IMR-90 (cell line): Measurements from ENCODE around the gene IL2RA. TPM values are rescaled to one million over a fixed set of nuclear protein-coding genes. Genes with fewer than 3 reads are reported as not detected.

Experiments
- ATAC-seq: fragments of 200-7000 bp; cut with Tn5 transposase; 2 replicates; pipeline ENCODE4 v1.9.1; 2020; ENCODE audit warnings: low read depth, mild to moderate bottlenecking, moderate library complexity
- Bru-seq: library from RNA; stranded (reverse); fragments of 400-500 nt; gene quantifications from one replicate; lab custom pipeline; 2021; lab: Mats Ljungman, UMichigan
- BruChase-seq, 2 experiments: library from RNA; stranded (reverse); fragments of 400-500 nt; gene quantifications; one replicate each; lab custom pipeline; 2021; lab: Mats Ljungman, UMichigan
- BruUV-seq: library from RNA; stranded (reverse); fragments of 400-500 nt; replicated peaks from 2 replicates; lab custom pipeline; 2021; lab: Mats Ljungman, UMichigan
- CTCF ChIA-PET: fragments of 300-600 bp; formaldehyde crosslinking; extraction: SDS; loops from one replicate; lab custom pipeline; 2021; ENCODE audit warnings: antibody characterized with exemption; lab: Yijun Ruan, JAX
- POLR2A ChIA-PET: fragments of 300-600 bp; sonication (Branson Sonifier 250); formaldehyde crosslinking; loops from one replicate; lab custom pipeline; 2022; ENCODE audit warnings: antibody characterized with exemption; ENCODE audit not compliant: unreplicated experiment; lab: Charles Lee
- DNase-seq: peaks from one replicate; pipeline ENCODE4 v3.0.0; 2013
- H2AFZ ChIP-seq: replicated peaks from 2 replicates; pipeline ENCODE3; 2013; ENCODE audit warnings: low read length, mild to moderate bottlenecking; ENCODE audit not compliant: poor library complexity
- H2AK5ac ChIP-seq: 2 replicates; pipeline ENCODE4 v1.6.1; 2013; ENCODE audit warnings: low read depth, low read length, inconsistent platforms
- H2AK9ac ChIP-seq: replicated peaks from 2 replicates; pipeline ENCODE3; 2013; ENCODE audit warnings: mild to moderate bottlenecking, low read depth, low read length, moderate library complexity; ENCODE audit not compliant: poor library complexity
- H2BK120ac ChIP-seq: 2 replicates; pipeline ENCODE4 v1.6.1; 2013; ENCODE audit warnings: low read depth, low read length, inconsistent platforms
- H2BK15ac ChIP-seq: 3 replicates; pipeline ENCODE4 v1.6.1; 2013; ENCODE audit warnings: low read depth, low read length, inconsistent platforms
- H2BK20ac ChIP-seq: 2 replicates; pipeline ENCODE4 v1.6.1; 2013; ENCODE audit warnings: low read depth, mild to moderate bottlenecking, inconsistent platforms, low read length, moderate library complexity
- H2BK5ac ChIP-seq: 2 replicates; pipeline ENCODE4 v1.6.1; 2013; ENCODE audit warnings: mild to moderate bottlenecking, low read depth, low read length, inconsistent platforms; ENCODE audit not compliant: poor library complexity, severe bottlenecking
- H3K14ac ChIP-seq: replicated peaks from 2 replicates; pipeline ENCODE4 v1.6.1; 2013; ENCODE audit warnings: low read depth, low read length, inconsistent platforms
- H3K18ac ChIP-seq: 2 replicates; pipeline ENCODE4 v1.6.1; 2013; ENCODE audit warnings: low read depth, low read length, control low read depth
- H3K23ac ChIP-seq: 2 replicates; pipeline ENCODE4 v1.6.1; 2013; ENCODE audit warnings: low read depth, low read length, inconsistent platforms
- H3K27ac ChIP-seq: 2 replicates; pipeline ENCODE4 v1.5.1; 2013; ENCODE audit warnings: mild to moderate bottlenecking, control low read depth, low read length; ENCODE audit not compliant: insufficient read depth
- H3K27me3 ChIP-seq: 2 replicates; pipeline ENCODE4 v1.6.1; 2013; ENCODE audit warnings: low read length; ENCODE audit not compliant: control insufficient read depth, insufficient read depth
- H3K36me3 ChIP-seq: 2 replicates; pipeline ENCODE4 v1.6.1; 2013; ENCODE audit warnings: low read length, mixed read lengths; ENCODE audit not compliant: control insufficient read depth, insufficient read depth
- H3K4ac ChIP-seq: 2 replicates; pipeline ENCODE4 v1.6.1; 2013; ENCODE audit warnings: low read depth, low read length, inconsistent platforms
- H3K4me1 ChIP-seq: 2 replicates; pipeline ENCODE4 v1.6.1; 2013; ENCODE audit warnings: low read length, mixed read lengths; ENCODE audit not compliant: control insufficient read depth, insufficient read depth
- H3K4me2 ChIP-seq: 2 replicates; pipeline ENCODE4 v1.6.1; 2013; ENCODE audit warnings: low read depth, mild to moderate bottlenecking, control low read depth, low read length, moderate library complexity
- H3K4me3 ChIP-seq: 2 replicates; pipeline ENCODE4 v1.5.1; 2013; ENCODE audit warnings: low read depth, mild to moderate bottlenecking, control low read depth, low read length, moderate library complexity; ENCODE audit not compliant: insufficient read depth
- H3K56ac ChIP-seq: 2 replicates; pipeline ENCODE4 v1.6.1; 2013; ENCODE audit warnings: low read length, inconsistent platforms; ENCODE audit not compliant: insufficient read depth; ENCODE audit errors: extremely low read depth
- H3K79me1 ChIP-seq, 2 experiments: 2 replicates each; pipeline ENCODE4 v1.6.1; 2013; ENCODE audit warnings: low read length in 2 of 2, inconsistent platforms in 1 of 2, low read depth in 1 of 2
- H3K9ac ChIP-seq: 2 replicates; pipeline ENCODE4 v1.6.1; 2013; ENCODE audit warnings: low read depth, low read length, control low read depth
- H3K9me1 ChIP-seq: 2 replicates; pipeline ENCODE4 v1.6.1; 2013; ENCODE audit warnings: low read length, inconsistent platforms; ENCODE audit not compliant: insufficient read depth
- H3K9me3 ChIP-seq: 2 replicates; pipeline ENCODE4 v1.6.1; 2013; ENCODE audit warnings: low read length; ENCODE audit not compliant: control insufficient read depth, insufficient read depth
- H4K20me1 ChIP-seq: 2 replicates; pipeline ENCODE4 v1.6.1; 2013; ENCODE audit warnings: low read length, inconsistent platforms; ENCODE audit not compliant: insufficient read depth
- H4K5ac ChIP-seq: 2 replicates; pipeline ENCODE4 v1.6.1; 2013; ENCODE audit warnings: mild to moderate bottlenecking, low read depth, low read length, control low read depth
- H4K8ac ChIP-seq, 2 experiments: 2 replicates each; pipeline ENCODE4 v1.6.1; 2013; ENCODE audit warnings: low read depth in 2 of 2, low read length in 2 of 2, control low read depth in 1 of 2, inconsistent platforms in 1 of 2
- H4K91ac ChIP-seq: 2 replicates; pipeline ENCODE4 v1.6.1; 2013; ENCODE audit warnings: low read depth, low read length, inconsistent platforms; ENCODE audit not compliant: insufficient read depth
- BHLHE40 ChIP-seq: fragments of 150-350 bp; IDR thresholded peaks from 2 replicates; pipeline ENCODE4 v1.6.1; 2016; ENCODE audit warnings: mild to moderate bottlenecking, low read depth, low read length
- CHD1 ChIP-seq: IDR thresholded peaks from 2 replicates; pipeline ENCODE4 v1.6.1; 2012; ENCODE audit warnings: low read depth, low read length, improper control_type of control experiment
- CTCF ChIP-seq: conservative IDR thresholded peaks from 2 replicates; pipeline ENCODE4 v1.5.1; 2012; ENCODE audit warnings: mild to moderate bottlenecking, low read depth, low read length, improper control_type of control experiment
- ELK1 ChIP-seq: fragments of 150-350 bp; IDR thresholded peaks from 2 replicates; pipeline ENCODE4 v1.6.1; 2016; ENCODE audit warnings: low read depth, mild to moderate bottlenecking, low read length, moderate library complexity, borderline replicate concordance
- FOS ChIP-seq: fragments of 150-350 bp; IDR thresholded peaks from 2 replicates; pipeline ENCODE4 v1.6.1; 2016; ENCODE audit warnings: low read depth, low read length
- MAZ ChIP-seq: IDR thresholded peaks from 2 replicates; pipeline ENCODE4 v1.6.1; 2012; ENCODE audit warnings: low read depth, mild to moderate bottlenecking, low read length, improper control_type of control experiment, moderate library complexity, borderline replicate concordance
- MXI1 ChIP-seq: IDR thresholded peaks from 2 replicates; pipeline ENCODE4 v1.6.1; 2012; ENCODE audit warnings: low read depth, mild to moderate bottlenecking, low read length, moderate library complexity, borderline replicate concordance
- POLR2A ChIP-seq: IDR thresholded peaks from 2 replicates; pipeline ENCODE4 v1.6.1; 2012; ENCODE audit warnings: mild to moderate bottlenecking, low read depth, low read length
- RCOR1 ChIP-seq: IDR thresholded peaks from 2 replicates; pipeline ENCODE4 v1.6.1; 2012; ENCODE audit warnings: mild to moderate bottlenecking, low read length, improper control_type of control experiment; ENCODE audit not compliant: insufficient replicate concordance
- USF2 ChIP-seq: fragments of 150-350 bp; IDR thresholded peaks from 2 replicates; pipeline ENCODE4 v1.6.1; 2017; ENCODE audit warnings: mild to moderate bottlenecking, antibody characterized with exemption, low read length, low read depth
- WGBS, 2 experiments: methylation state at CpG; one replicate each; pipeline versions ENCODE4 v1.1.5 to v1.1.7; 2013; ENCODE audit warnings: missing lambda C conversion rate in 2 of 2; ENCODE audit not compliant: insufficient read length in 1 of 2; ENCODE audit errors: extremely low coverage in 2 of 2; 5-methylcytosine and 5-hydroxymethylcytosine counted together
- dilution Hi-C: fragments of 300-500 bp; cut with HindIII; formaldehyde crosslinking; loops from one replicate; pipeline ENCODE4 v1.14.3; 2018; ENCODE audit warnings: low sequenced_read_pairs; ENCODE audit not compliant: unreplicated experiment
- in situ Hi-C: fragments of 300-500 bp; cut with MboI; formaldehyde crosslinking; loops from 3 replicates; pipeline ENCODE4 v1.14.3; 2019; ENCODE audit warnings: low sequenced_read_pairs, inconsistent platforms, mixed read lengths
- intact Hi-C: fragments of 100-400 bp; cut with micrococcal nuclease; formaldehyde crosslinking; loops from 2 replicates; pipeline ENCODE4 v1.10.0; 2022
- long read RNA-seq: library from polyadenylated mRNA; unstranded; transcript quantifications from one replicate; pipeline ENCODE4 v2.0.0, GENCODE V29; 2021; ENCODE audit not compliant: unreplicated experiment
- polyA plus RNA-seq, 3 experiments: library from polyadenylated mRNA; depleted of rRNA; stranded (reverse); fragments of >200 nt; gene quantifications; 2 replicates each; pipeline ENCODE4 v1.2.3, GENCODE V29; 2012; ENCODE audit warnings: low replicate concordance in 1 of 3
- total RNA-seq: library from RNA; depleted of rRNA; stranded (reverse); fragments of >200 nt; gene quantifications from 2 replicates; pipeline ENCODE4 v1.2.3, GENCODE V29; 2012; rRNA removed

Gene IL2RA
- total RNA-seq: not detected in 2 replicates
- polyA plus RNA-seq (2012; rRNA removed): not detected in 2 replicates
- not detected in 2 replicates for polyA plus RNA-seq (2012; cell fraction: cytosol; rRNA removed)
- not detected in 2 replicates for polyA plus RNA-seq (2012; cell fraction: nucleus; rRNA removed; ENCODE audit: low replicate concordance)
- not detected for Bru-seq, nascent RNA
- BruChase-seq, experiment 1, labeled RNA remaining after a 6-hour chase: not detected
- BruChase-seq, experiment 2, labeled RNA remaining after a 2-hour chase: not detected
- long read RNA-seq: 0 reads

- no peaks in the 10 kb centered on the region for H3K9me3 ChIP-seq
- H2AK5ac ChIP-seq: no peak within 1 kb of the TSS
- no peak within 1 kb of the TSS for H3K14ac ChIP-seq
- peaks cover 23% of the 10 kb centered on the region for H3K27me3 ChIP-seq
- no peak within 1 kb of the TSS for H3K23ac ChIP-seq
- no peak within 1 kb of the TSS for H2BK20ac ChIP-seq
- H3K27ac ChIP-seq: no peak within 1 kb of the TSS
- ATAC-seq (no peak), DNase-seq (no peak)
- WGBS, 2 experiments: 40% methylated on average over 1 of the region's 18 CpGs; no CpG with 5 or more reads in 1 of the 2 experiments
- no peak within 1 kb of the TSS for H2BK15ac ChIP-seq
- no peak within 1 kb of the TSS for H3K4me3 ChIP-seq
- H2BK5ac ChIP-seq: no peak within 1 kb of the TSS
- dilution Hi-C loops (no loop called here), intact Hi-C loops (no loop called here), in situ Hi-C loops (no loop called here)
- no peak within 1 kb of the TSS for H3K18ac ChIP-seq
- no peak within 1 kb of the TSS for H2AFZ ChIP-seq
- no peak within 1 kb of the TSS for H3K56ac ChIP-seq
- no peaks in the 10 kb centered on the region for H3K79me1 ChIP-seq
- H2AK9ac ChIP-seq: no peak within 1 kb of the TSS
- no peaks in the 10 kb centered on the region for H3K9me1 ChIP-seq
- no peak within 1 kb of the TSS for H4K91ac ChIP-seq
- POLR2A ChIA-PET: no interaction called here
- no peak within 1 kb of the TSS for H3K9ac ChIP-seq
- TF ChIP-seq BHLHE40 (no peak), ELK1 (no peak), CHD1 (no peak), CTCF (no peak), USF2 (no peak), FOS (no peak), MXI1 (no peak), POLR2A (no peak), MAZ (no peak), RCOR1 (no peak)
- H3K4ac ChIP-seq: no peak within 1 kb of the TSS
- no peak within 1 kb of the TSS for H3K4me2 ChIP-seq
- H4K5ac ChIP-seq: no peak within 1 kb of the TSS
- H3K36me3 ChIP-seq: no peaks in the 10 kb centered on the region
- no peaks in the 10 kb centered on the region for H3K4me1 ChIP-seq
- no peak within 1 kb of the TSS for H2BK120ac ChIP-seq
- BruUV-seq: no TSS peak
- CTCF ChIA-PET: interaction anchor here (0.7 kb wide), 1 partner anchor 12 kb away, joined by 3 read pairs; no protein-coding TSS in a partner anchor
- H4K8ac ChIP-seq: no peak within 1 kb of the TSS
- no peaks in the 10 kb centered on the region for H4K20me1 ChIP-seq
Observed at GRCh38 chr10:6062101-6062771, at the start of gene IL2RA. Gene IL2RA, minus strand, starts transcription at chr10:6062367. Its CDS starts 216 bp downstream, at chr10:6062151.
